A375 (cell line): Measurements from ENCODE around the gene ALCAM. TPM values are rescaled to one million over a fixed set of nuclear protein-coding genes. Genes with fewer than 3 reads are reported as not detected.

Experiments used
- total RNA-seq: library from RNA; depleted of rRNA; stranded (reverse); fragments of >200 nt; shearing (Covaris generic); gene quantifications from 2 replicates; pipeline ENCODE4 v1.2.3, GENCODE V29; 2014; rRNA removed

Gene ALCAM
- 17.3 and 22.7 TPM in 2 replicates for total RNA-seq

DNA sequence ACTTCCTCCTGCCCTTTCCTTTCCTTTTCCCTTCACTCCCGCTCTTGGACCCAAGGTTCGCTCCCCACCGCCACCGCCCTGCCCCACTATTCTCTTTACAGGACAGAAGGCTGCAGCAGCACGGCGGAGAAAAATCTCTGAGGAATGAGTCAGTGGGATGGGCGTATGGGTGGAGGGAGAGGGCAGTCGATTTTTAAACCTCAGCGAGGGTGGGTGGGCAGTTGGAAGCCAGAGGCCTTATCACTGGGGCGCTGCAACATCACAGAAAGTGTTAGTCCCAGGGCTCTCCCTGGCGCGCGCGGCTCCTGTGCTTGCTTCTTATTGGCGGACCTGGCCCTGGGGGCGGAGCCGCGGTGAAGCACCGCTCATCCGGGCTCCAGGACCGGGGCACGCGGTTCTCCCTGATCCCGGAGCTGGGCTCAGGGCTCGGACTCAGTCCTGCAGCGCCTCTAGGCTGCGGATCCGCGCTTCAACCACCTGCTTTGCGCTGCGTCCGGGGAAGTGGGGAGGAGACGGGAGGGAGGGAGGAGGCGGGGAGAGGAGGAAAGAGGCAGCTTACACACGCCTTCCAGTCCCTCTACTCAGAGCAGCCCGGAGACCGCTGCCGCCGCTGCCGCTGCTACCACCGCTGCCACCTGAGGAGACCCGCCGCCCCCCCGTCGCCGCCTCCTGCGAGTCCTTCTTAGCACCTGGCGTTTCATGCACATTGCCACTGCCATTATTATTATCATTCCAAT lies at the start of gene ALCAM:
Gene ALCAM, plus strand, starts transcription at position 584 of the 737 bp plus-strand sequence.

